Trophoblast cell (in vitro differentiated cells and primary cell): ENCODE results near the gene GOT2.

Experiments used
- DNase-seq, 2 donors: peaks; one replicate each; pipeline ENCODE4 v3.0.0-alpha.2; 2016
- H2AFZ ChIP-seq: 2 replicates; pipeline ENCODE4 v1.6.1; 2013; ENCODE audit warnings: low read length, moderate library complexity, mild to moderate bottlenecking; ENCODE audit not compliant: insufficient read depth, poor library complexity
- H2AK5ac ChIP-seq: 2 replicates; pipeline ENCODE4 v1.6.1; 2013; ENCODE audit warnings: mild to moderate bottlenecking, low read length
- H2BK120ac ChIP-seq: 2 replicates; pipeline ENCODE4 v1.6.1; 2013; ENCODE audit warnings: low read length, mild to moderate bottlenecking, moderate library complexity; ENCODE audit not compliant: insufficient read depth, poor library complexity
- H2BK12ac ChIP-seq: 2 replicates; pipeline ENCODE4 v1.6.1; 2013; ENCODE audit warnings: mild to moderate bottlenecking, low read length, moderate library complexity
- H2BK5ac ChIP-seq: 2 replicates; pipeline ENCODE4 v1.6.1; 2013; ENCODE audit warnings: low read length, low read depth, moderate library complexity, mild to moderate bottlenecking; ENCODE audit not compliant: poor library complexity
- H3K14ac ChIP-seq: 2 replicates; pipeline ENCODE4 v1.6.1; 2013; ENCODE audit warnings: mild to moderate bottlenecking, low read length
- H3K18ac ChIP-seq: 2 replicates; pipeline ENCODE4 v1.6.1; 2013; ENCODE audit warnings: mild to moderate bottlenecking, low read length
- H3K23ac ChIP-seq: 2 replicates; pipeline ENCODE4 v1.6.1; 2013; ENCODE audit warnings: low read length
- H3K27ac ChIP-seq: 2 replicates; pipeline ENCODE4 v1.5.1; 2013; ENCODE audit warnings: low read depth, mild to moderate bottlenecking, inconsistent platforms, low read length, moderate library complexity
- H3K27me3 ChIP-seq: 2 replicates; pipeline ENCODE4 v1.6.1; 2013; ENCODE audit warnings: inconsistent platforms, mild to moderate bottlenecking, low read length, moderate library complexity; ENCODE audit not compliant: insufficient read depth
- H3K36me3 ChIP-seq, 2 experiments: 1 replicate in 1 of 2; 2 replicates in 1 of 2; pipeline ENCODE4 v1.6.1; 2013; ENCODE audit warnings: low read length in 2 of 2, mild to moderate bottlenecking in 2 of 2, moderate library complexity in 1 of 2; ENCODE audit not compliant: insufficient read depth in 2 of 2, control insufficient read depth in 1 of 2
- H3K4ac ChIP-seq: 2 replicates; pipeline ENCODE4 v1.6.1; 2013; ENCODE audit warnings: low read depth, mild to moderate bottlenecking, low read length, moderate library complexity
- H3K4me1 ChIP-seq, 2 experiments: 1 replicate in 1 of 2; 2 replicates in 1 of 2; pipeline ENCODE4 v1.6.1; 2013; ENCODE audit warnings: low read length in 2 of 2, mild to moderate bottlenecking in 2 of 2, moderate library complexity in 1 of 2; ENCODE audit not compliant: insufficient read depth in 2 of 2, control insufficient read depth in 1 of 2
- H3K4me2 ChIP-seq: 2 replicates; pipeline ENCODE4 v1.6.1; 2013; ENCODE audit warnings: inconsistent platforms, mild to moderate bottlenecking, low read length, moderate library complexity
- H3K4me3 ChIP-seq: 2 replicates; pipeline ENCODE4 v1.5.1; 2013; ENCODE audit warnings: mild to moderate bottlenecking, low read depth, low read length, inconsistent platforms
- H3K79me1 ChIP-seq: one replicate; pipeline ENCODE4 v1.6.1; 2013; ENCODE audit warnings: low read length
- H3K79me2 ChIP-seq: 2 replicates; pipeline ENCODE4 v1.6.1; 2013; ENCODE audit warnings: low read length, mild to moderate bottlenecking; ENCODE audit not compliant: control insufficient read depth, insufficient read depth, poor library complexity
- H3K9ac ChIP-seq: 2 replicates; pipeline ENCODE4 v1.6.1; 2013; ENCODE audit warnings: mild to moderate bottlenecking, low read length
- H3K9me3 ChIP-seq: 2 replicates; pipeline ENCODE4 v1.6.1; 2013; ENCODE audit warnings: low read depth, mild to moderate bottlenecking, control low read depth, inconsistent platforms, low read length; ENCODE audit not compliant: insufficient read depth
- H4K12ac ChIP-seq: 2 replicates; pipeline ENCODE4 v1.6.1; 2013; ENCODE audit warnings: low read depth, mild to moderate bottlenecking, low read length, moderate library complexity
- H4K8ac ChIP-seq: 2 replicates; pipeline ENCODE4 v1.6.1; 2013; ENCODE audit warnings: low read depth, mild to moderate bottlenecking, low read length, moderate library complexity
- H4K91ac ChIP-seq: one replicate; pipeline ENCODE4 v1.6.1; 2013; ENCODE audit warnings: low read depth, mild to moderate bottlenecking, low read length, moderate library complexity
- WGBS: extraction: QIAGEN DNeasy Blood & Tissue Kit; methylation state at CpG from one replicate; pipeline ENCODE4 v1.1.7; 2013; ENCODE audit warnings: missing lambda C conversion rate; ENCODE audit not compliant: insufficient read length, insufficient coverage; ENCODE audit errors: extremely low coverage; 5-methylcytosine and 5-hydroxymethylcytosine counted together

GOT2 gene

DNA sequence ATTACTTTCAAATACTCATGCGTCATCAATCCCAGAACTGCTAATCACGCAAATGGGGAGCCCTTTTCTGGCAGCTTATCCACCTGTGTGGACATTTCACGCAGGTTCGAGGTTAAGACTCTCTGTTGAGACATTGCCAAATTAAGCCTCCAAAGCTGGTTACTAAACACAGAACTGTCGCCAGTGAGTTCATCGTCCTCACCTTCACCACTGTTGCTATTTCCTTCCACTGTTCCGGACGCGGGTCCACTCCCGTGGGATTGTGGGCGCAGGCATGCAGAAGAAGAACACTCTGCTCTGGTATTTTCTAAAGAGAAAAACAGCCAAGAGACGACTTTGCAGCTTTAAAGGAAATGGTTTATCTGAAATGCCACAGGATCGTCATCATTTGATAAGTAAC lies 16.1 kb downstream of the GOT2 start:
- H3K9me3 ChIP-seq = no peaks in the 10 kb centered on the region
- H3K79me1 ChIP-seq = no peaks in the 10 kb centered on the region
- H3K36me3 ChIP-seq = peaks cover 37 to 50% of the 10 kb centered on the region in 2 experiments
- DNase-seq = no peak
- no peak overlapping the region for H3K23ac ChIP-seq
- no peak overlapping the region for H2BK120ac ChIP-seq
- H3K9ac ChIP-seq = no peak overlapping the region
- H2AK5ac ChIP-seq = no peak overlapping the region
- H4K12ac ChIP-seq = no peak overlapping the region
- no peak overlapping the region for H3K4ac ChIP-seq
- H3K4me2 ChIP-seq = no peak overlapping the region
- H3K79me2 ChIP-seq = no peaks in the 10 kb centered on the region
- H3K27ac ChIP-seq = no peak overlapping the region
- H2BK5ac ChIP-seq = no peak overlapping the region
- no peak overlapping the region for H2AFZ ChIP-seq
- no peak overlapping the region for H3K4me3 ChIP-seq
- WGBS = no CpG with 5 or more reads among the region's 13 CpGs
- no peak overlapping the region for H2BK12ac ChIP-seq
- H4K8ac ChIP-seq = no peak overlapping the region
- H3K27me3 ChIP-seq = no peaks in the 10 kb centered on the region
- no peak overlapping the region for H3K18ac ChIP-seq
- no peaks in the 10 kb centered on the region for H3K4me1 ChIP-seq
- no peak overlapping the region for H3K14ac ChIP-seq
- H4K91ac ChIP-seq = no peak overlapping the region

DNA sequence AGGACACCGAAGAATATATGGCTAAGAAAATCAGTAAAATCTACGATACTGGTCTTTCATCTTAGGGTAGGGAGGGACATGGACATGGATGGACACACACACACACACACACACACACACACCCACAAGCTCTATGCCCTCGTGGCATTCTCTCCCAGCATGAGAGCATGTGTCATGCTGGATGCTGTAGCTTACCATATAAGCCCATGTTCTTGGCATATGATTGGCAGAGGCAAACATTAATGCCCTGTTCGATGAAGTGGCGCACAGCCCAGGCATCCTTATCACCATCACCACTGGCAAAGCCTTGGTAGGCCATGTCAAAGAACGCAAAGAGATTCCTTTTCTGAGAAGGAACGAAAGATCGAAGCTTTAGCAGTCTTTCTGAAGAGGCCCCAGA lies 17.6 kb downstream of the GOT2 start:
- Histone ChIP-seq H3K14ac (no peak overlapping the region), H2AFZ (no peak overlapping the region), H4K91ac (no peak overlapping the region), H3K4me2 (no peak overlapping the region), H3K4me1 (no peaks in the 10 kb centered on the region), H3K18ac (no peak overlapping the region), H3K27ac (no peak overlapping the region), H3K9me3 (no peaks in the 10 kb centered on the region), H4K8ac (no peak overlapping the region), H4K12ac (no peak overlapping the region), H3K23ac (no peak overlapping the region), H2BK12ac (no peak overlapping the region), H2AK5ac (no peak overlapping the region), H3K79me1 (no peaks in the 10 kb centered on the region), H3K36me3 (peaks cover 41 to 55% of the 10 kb centered on the region in 2 experiments), H2BK120ac (no peak overlapping the region), H2BK5ac (no peak overlapping the region), H3K4me3 (no peak overlapping the region), H3K9ac (no peak overlapping the region), H3K4ac (no peak overlapping the region), H3K79me2 (no peaks in the 10 kb centered on the region), H3K27me3 (no peaks in the 10 kb centered on the region)
- no CpG with 5 or more reads among the region's 8 CpGs for WGBS
- DNase-seq = no peak

DNA sequence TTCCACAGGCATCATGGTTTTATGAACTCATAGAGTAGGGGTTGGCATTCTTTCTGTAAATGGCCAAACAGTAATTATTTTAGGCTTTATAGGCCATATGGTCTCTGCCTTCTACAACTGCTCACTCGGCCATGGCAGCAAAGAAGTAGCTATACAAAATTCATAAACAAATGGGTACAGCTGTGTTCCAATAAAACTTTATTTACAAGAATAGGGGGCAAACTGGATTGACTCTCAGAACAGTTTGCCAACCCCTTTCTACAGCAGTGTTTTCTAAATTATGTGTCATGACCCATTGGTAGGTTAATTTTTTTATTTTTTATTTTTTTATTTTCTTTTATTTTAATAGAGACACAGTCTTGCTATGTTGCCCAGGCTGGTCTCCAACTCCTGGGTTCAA lies 20.4 kb downstream of the GOT2 start:
- H3K23ac ChIP-seq = no peak overlapping the region
- no peak overlapping the region for H4K8ac ChIP-seq
- no peak overlapping the region for H2BK12ac ChIP-seq
- no peak overlapping the region for H2BK5ac ChIP-seq
- no peaks in the 10 kb centered on the region for H3K27me3 ChIP-seq
- H3K9me3 ChIP-seq = peaks cover 2% of the 10 kb centered on the region
- H2BK120ac ChIP-seq = no peak overlapping the region
- H3K27ac ChIP-seq = no peak overlapping the region
- no peak overlapping the region for H3K14ac ChIP-seq
- no peak overlapping the region for H3K4me3 ChIP-seq
- H3K79me2 ChIP-seq = no peaks in the 10 kb centered on the region
- no peak overlapping the region for H3K9ac ChIP-seq
- WGBS = no CpG with 5 or more reads among the region's 1 CpG
- H2AFZ ChIP-seq = no peak overlapping the region
- H3K4me2 ChIP-seq = no peak overlapping the region
- peaks cover 37 to 50% of the 10 kb centered on the region in 2 experiments for H3K36me3 ChIP-seq
- H2AK5ac ChIP-seq = no peak overlapping the region
- H4K91ac ChIP-seq = no peak overlapping the region
- DNase-seq = no peak
- no peak overlapping the region for H4K12ac ChIP-seq
- H3K79me1 ChIP-seq = no peaks in the 10 kb centered on the region
- H3K4me1 ChIP-seq = no peaks in the 10 kb centered on the region
- H3K18ac ChIP-seq = no peak overlapping the region
- H3K4ac ChIP-seq = no peak overlapping the region

DNA sequence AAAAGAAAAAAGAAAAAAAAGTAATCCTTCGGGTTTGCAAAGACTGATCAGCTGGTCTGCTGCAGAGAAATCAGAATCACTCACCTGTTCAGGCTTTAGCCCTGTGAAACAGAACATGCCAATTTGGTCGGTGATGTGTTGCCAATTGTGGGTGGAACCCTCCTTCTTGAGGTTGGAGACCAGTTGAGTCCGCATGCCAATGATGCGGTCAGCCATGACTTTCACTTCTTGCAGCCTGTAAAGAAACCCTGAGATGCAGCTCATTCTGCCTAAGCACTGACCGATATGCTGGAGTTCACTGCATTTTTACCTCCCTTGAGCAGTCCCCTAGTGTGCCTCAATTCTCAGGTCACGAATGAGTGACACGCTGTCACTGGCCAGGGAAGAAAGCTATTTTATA lies 24.8 kb downstream of the GOT2 start:
- H3K36me3 ChIP-seq = peaks cover 27 to 41% of the 10 kb centered on the region in 2 experiments
- H3K4me1 ChIP-seq = peaks cover 2 to 3% of the 10 kb centered on the region in 2 experiments
- no peaks in the 10 kb centered on the region for H3K79me1 ChIP-seq
- H3K27ac ChIP-seq = no peak overlapping the region
- H3K9me3 ChIP-seq = peaks cover 2% of the 10 kb centered on the region
- no peak overlapping the region for H2AFZ ChIP-seq
- no peak overlapping the region for H2BK120ac ChIP-seq
- no peak overlapping the region for H3K18ac ChIP-seq
- H3K4ac ChIP-seq = no peak overlapping the region
- H3K9ac ChIP-seq = peak overlapping the region; percentile 2
- no CpG with 5 or more reads among the region's 7 CpGs for WGBS
- no peak overlapping the region for H4K91ac ChIP-seq
- H3K4me3 ChIP-seq = no peak overlapping the region
- no peak overlapping the region for H2BK5ac ChIP-seq
- H4K12ac ChIP-seq = no peak overlapping the region
- no peak overlapping the region for H2BK12ac ChIP-seq
- H3K79me2 ChIP-seq = no peaks in the 10 kb centered on the region
- no peaks in the 10 kb centered on the region for H3K27me3 ChIP-seq
- no peak overlapping the region for H3K23ac ChIP-seq
- H3K14ac ChIP-seq = no peak overlapping the region
- no peak overlapping the region for H2AK5ac ChIP-seq
- no peak overlapping the region for H3K4me2 ChIP-seq
- H4K8ac ChIP-seq = no peak overlapping the region
- DNase-seq = no peak
